HG02571 (cell line): Measurements from ENCODE around the gene TUBA4A.
"Not testable (repeated sequence)": the region's sequence is repeated elsewhere in the genome, so short reads cannot be mapped to it uniquely, and the experiment has no call there.

Experiments
- ATAC-seq: cut with Tn5 transposase; IDR thresholded peaks from one replicate; pipeline ENCODE4 v1.9.1; 2021; ENCODE audit warnings: mild to moderate bottlenecking, moderate library complexity; ENCODE audit not compliant: unreplicated experiment

TUBA4A gene

GRCh38 chr2:219269362-219270054 lies 15.8 kb upstream of the TUBA4A start:
- ATAC-seq, result no peak

GRCh38 chr2:219268294-219268693 lies 14.6 kb upstream of the TUBA4A start:
- no peak for ATAC-seq

GRCh38 chr2:219266886-219267285 lies 13.2 kb upstream of the TUBA4A start:
- no peak for ATAC-seq

- ATAC-seq, result no peak
Observed at GRCh38 chr2:219266232-219266631, 12.5 kb upstream of the TUBA4A start.

GRCh38 chr2:219261024-219261855 lies 7.5 kb upstream of the TUBA4A start:
- ATAC-seq, result no peak

GRCh38 chr2:219258942-219259341 lies 5.2 kb upstream of the TUBA4A start:
- not testable (repeated sequence) for ATAC-seq

GRCh38 chr2:219254590-219255201 lies 978 bp upstream of the TUBA4A start:
- ATAC-seq, result peak; percentile 7

GRCh38 chr2:219252900-219253752 lies 592 bp downstream of the TUBA4A start, which contains the start of gene TUBA4B:
TUBA4B (plus strand) TSS chr2:219253243; CDS start chr2:219253408, 165 bp downstream.
- ATAC-seq, result peak; percentile 20

- no peak for ATAC-seq
Observed at GRCh38 chr2:219252570-219252899, 1.2 kb downstream of the TUBA4A start.

GRCh38 chr2:219252084-219252483 lies 1.6 kb downstream of the TUBA4A start:
- no peak for ATAC-seq

- no peak for ATAC-seq
Observed at GRCh38 chr2:219251656-219252055, 2.1 kb downstream of the TUBA4A start.

GRCh38 chr2:219250049-219250781 lies 3.5 kb downstream of the TUBA4A start:
- ATAC-seq, result no peak

- no peak for ATAC-seq
Observed at GRCh38 chr2:219249203-219249980, 4.3 kb downstream of the TUBA4A start.

- ATAC-seq, result no peak
Observed at GRCh38 chr2:219248845-219249202, 4.9 kb downstream of the TUBA4A start.

- no peak for ATAC-seq
Observed at GRCh38 chr2:219247678-219248642, 5.8 kb downstream of the TUBA4A start.

GRCh38 chr2:219246559-219246958 lies 7.2 kb downstream of the TUBA4A start:
- ATAC-seq, result no peak

- ATAC-seq, result no peak
Observed at GRCh38 chr2:219245899-219246230, 7.9 kb downstream of the TUBA4A start.

- ATAC-seq, result peak; percentile 68
Observed at GRCh38 chr2:219245148-219245898, 8.4 kb downstream of the TUBA4A start, which contains the start of the genes GLB1L and STK16. GLB1L (minus strand) TSS chr2:219245444; CDS start chr2:219243573, 1,871 bp downstream. STK16 (plus strand) TSS chr2:219245479; CDS start chr2:219246000, 521 bp downstream.
